GM12891 (cell line): ENCODE results near the gene HCFC1.

Experiments
- DNase-seq: peaks from one replicate; pipeline ENCODE4 v3.0.0; 2011; ENCODE audit warnings: low spot score; ENCODE audit not compliant: insufficient read length
- FAIRE-seq: peaks from 2 replicates; lab custom pipeline; 2011; peaks lifted over from hg19 to GRCh38; lab: Jason Lieb, UNC
- PAX5 ChIP-seq: IDR thresholded peaks from 2 replicates; pipeline ENCODE4 v1.6.1; 2011; ENCODE audit warnings: low read length, moderate library complexity, mild to moderate bottlenecking; ENCODE audit not compliant: insufficient read depth, severe bottlenecking
- POLR2A ChIP-seq: IDR thresholded peaks from 2 replicates; pipeline ENCODE4 v1.6.1; 2011; ENCODE audit warnings: low read depth, low read length, control low read depth
- POLR2AphosphoS5 ChIP-seq: IDR thresholded peaks from 2 replicates; pipeline ENCODE4 v1.6.1; 2011; ENCODE audit warnings: low read depth, low read length, control low read depth
- POU2F2 ChIP-seq: IDR thresholded peaks from 2 replicates; pipeline ENCODE4 v1.6.1; 2011; ENCODE audit warnings: low read depth, mild to moderate bottlenecking, control low read depth, low read length, moderate library complexity
- SPI1 ChIP-seq: IDR thresholded peaks from 2 replicates; pipeline ENCODE4 v1.6.1; 2011; ENCODE audit warnings: low read depth, low read length, control low read depth
- TAF1 ChIP-seq: IDR thresholded peaks from 2 replicates; pipeline ENCODE4 v1.6.1; 2011; ENCODE audit warnings: low read depth, low read length, control low read depth

The HCFC1 gene

DNA sequence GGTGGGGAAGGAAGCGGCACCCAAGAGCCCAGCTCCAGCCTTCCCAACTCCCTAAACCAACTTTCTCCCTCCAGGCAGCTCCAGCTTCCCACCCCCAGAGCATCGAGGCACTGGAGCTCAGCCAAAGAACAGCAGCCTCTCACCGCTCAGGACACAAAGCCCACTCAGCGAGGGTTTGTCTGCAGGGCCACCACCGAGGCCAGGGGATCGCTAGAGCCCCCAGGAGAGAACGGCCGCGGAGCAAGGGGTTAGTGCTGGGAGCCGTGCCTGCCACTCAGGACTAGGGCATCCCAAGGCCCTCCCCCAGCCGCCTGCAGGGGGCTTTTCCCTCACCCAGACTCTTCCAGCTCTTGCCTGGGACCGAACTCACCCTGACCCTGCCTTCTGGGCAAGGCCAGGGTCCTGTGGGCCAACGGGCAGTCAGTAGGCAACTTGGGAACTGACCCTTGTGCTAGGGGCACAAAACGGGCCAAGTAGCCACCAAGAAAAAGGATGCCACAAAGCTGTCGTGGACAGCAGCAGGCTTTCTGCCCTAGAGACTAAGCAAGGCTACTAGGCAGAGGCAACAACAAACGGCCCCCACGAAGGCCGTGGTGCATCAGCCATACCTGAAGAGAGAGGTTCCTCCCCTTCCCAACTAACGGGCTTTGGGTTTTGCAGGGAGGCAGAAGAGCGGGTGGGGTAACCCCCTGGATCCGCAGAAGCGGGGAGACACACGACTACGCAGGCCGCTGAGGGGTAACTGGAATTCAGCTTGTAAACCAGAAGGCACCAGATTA is 2.3 kb downstream of the HCFC1 start:
- FAIRE-seq (peak; percentile 38), DNase-seq (no peak)
- TF ChIP-seq TAF1 (no peak), POLR2A (no peak), POU2F2 (no peak), POLR2AphosphoS5 (no peak), SPI1 (no peak), PAX5 (no peak)

DNA sequence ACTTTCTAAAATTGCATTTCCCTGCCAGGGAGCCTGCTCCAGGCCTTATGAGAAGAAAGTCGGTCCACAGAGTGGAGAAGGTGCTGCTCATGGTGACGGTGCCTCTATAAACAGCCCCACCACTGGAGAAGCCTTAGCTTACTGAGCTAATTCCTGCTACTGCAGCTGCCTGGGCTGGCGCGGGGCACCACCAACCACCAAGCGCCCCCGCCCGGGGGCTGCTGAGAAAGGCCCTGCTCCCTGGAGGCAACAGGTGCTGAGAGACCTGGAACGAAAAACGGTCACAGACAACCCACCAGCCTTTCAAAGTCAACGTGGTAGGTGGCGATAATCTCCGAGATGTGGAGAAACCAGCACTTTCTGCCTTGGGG is 2.9 kb downstream of the HCFC1 start:
- peak; percentile 86 for FAIRE-seq
- TF ChIP-seq SPI1, result no peak
- TF ChIP-seq POLR2A, result no peak
- no peak for TF ChIP-seq POLR2AphosphoS5
- no peak for TF ChIP-seq TAF1
- no peak for TF ChIP-seq POU2F2
- no peak for TF ChIP-seq PAX5
- DNase-seq, result no peak

DNA sequence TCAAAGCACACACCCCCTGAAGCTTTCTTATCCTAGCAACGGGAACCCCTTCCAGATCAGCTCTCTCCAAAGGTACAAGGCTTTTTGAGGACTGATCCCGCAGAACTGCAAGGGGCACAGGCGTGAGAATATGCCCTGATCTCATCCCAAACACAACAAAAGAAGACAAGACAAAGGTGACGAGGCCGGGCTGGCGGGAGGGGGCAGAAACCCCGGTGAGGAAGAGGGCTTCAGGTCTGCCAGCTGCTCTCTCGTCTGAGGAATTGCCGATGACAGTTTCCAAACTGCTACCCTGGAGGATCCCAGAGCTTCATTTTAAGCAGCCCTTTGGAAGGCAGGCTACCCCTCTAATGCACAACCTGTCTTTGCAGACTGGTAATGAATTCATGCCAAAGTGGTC is 3.4 kb downstream of the HCFC1 start:
- DNase-seq (no peak), FAIRE-seq (peak; percentile 23)
- no peak for TF ChIP-seq TAF1
- no peak for TF ChIP-seq POU2F2
- no peak for TF ChIP-seq POLR2A
- no peak for TF ChIP-seq PAX5
- no peak for TF ChIP-seq POLR2AphosphoS5
- TF ChIP-seq SPI1, result no peak

DNA sequence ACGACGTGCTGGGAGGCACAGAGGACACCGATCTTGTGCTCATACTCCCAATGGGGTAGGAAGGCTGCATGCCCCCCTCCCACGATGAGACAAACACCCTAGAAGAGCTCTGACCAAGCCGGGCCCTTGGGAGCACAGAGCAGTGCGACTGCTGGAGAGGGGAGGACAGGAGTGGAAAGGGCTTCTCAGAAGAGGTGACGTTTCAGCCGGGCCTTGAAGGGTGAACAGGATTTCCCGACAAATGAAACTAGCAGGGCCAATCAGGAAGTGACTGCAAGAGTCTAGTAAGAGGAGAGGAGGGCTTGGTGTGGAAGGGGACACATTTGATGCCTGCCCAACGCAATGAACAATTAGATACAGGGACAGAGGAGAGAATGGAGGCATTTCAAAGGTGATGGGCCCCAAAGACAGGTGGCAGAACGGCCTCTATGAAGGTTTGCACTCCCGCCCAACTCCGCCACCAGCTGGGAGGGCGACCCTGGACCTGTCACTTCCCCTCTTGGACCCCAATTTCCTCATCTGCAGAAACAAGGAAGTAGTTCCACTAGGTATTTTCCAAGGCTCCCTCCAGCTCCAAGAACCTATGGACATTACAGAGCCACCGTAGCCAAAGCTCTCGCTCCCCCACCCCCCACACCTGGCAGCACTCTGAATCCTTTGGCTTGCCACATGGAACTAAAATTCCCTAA is 3.9 kb downstream of the HCFC1 start:
- TF ChIP-seq PAX5 (no peak), POU2F2 (no peak), POLR2AphosphoS5 (no peak), SPI1 (no peak), POLR2A (no peak), TAF1 (no peak)
- DNase-seq, result no peak
- FAIRE-seq, result peak; percentile 96

DNA sequence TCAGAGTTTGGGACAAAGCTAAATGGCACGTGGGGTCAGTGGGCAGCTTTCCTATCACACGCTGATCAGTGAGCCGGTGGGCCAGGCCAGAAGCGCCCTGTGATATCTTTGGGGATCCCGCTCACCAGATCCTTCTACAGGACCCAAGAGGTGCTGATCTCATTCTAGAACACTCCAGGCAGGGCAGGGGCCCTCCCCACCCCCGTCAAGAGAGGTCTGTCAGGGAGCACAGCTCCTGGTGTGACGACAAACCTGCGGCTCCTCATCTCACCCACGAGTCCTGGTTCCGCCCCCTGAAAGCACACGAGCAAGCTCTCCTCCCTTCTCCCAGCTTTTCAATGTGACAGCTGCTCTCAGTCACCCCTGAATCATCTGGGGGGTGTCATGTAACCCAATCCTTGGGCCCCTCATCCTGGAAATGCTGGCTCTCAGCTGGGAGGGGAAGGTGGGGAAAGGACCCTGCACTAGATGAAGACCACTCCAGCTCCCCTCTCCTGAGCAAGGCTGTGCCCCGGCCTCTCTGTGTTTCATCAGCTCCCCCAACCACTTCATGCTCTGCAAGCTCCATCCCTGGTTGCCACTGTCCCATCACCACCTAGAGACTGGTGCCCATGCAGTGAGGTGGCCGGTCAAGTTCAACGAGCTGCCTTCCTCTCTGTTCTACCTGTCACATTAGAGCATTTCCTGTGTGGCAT is 4.6 kb downstream of the HCFC1 start:
- DNase-seq (no peak), FAIRE-seq (no peak)
- peak; percentile 37; the same call in 1 of the 2 replicates for TF ChIP-seq POLR2AphosphoS5
- TF ChIP-seq POU2F2, result no peak

DNA sequence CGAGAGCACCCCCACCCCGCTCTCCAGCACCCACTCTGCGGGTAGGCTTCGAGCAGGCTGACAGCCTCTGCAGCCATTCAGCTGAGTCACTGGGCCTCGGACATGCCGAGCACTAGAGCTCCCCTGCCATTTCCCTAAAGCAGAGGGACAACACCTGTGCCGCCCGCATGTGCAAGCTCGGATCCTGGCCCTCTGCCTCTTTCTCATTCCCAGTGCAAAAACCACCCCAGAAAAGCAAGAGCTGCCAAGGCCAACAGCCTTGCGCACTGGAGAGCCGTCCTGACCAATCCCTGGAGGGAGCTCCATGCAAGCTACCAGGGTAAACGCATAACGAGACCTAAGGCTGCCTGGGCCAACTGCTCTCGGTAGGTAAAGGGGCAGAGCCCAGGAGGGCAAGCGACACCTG is 5.3 kb downstream of the HCFC1 start:
- TF ChIP-seq SPI1, result no peak
- TF ChIP-seq POU2F2, result no peak
- no peak for TF ChIP-seq POLR2A
- TF ChIP-seq TAF1, result no peak
- TF ChIP-seq PAX5, result no peak
- no peak for TF ChIP-seq POLR2AphosphoS5
- FAIRE-seq (no peak), DNase-seq (no peak)

DNA sequence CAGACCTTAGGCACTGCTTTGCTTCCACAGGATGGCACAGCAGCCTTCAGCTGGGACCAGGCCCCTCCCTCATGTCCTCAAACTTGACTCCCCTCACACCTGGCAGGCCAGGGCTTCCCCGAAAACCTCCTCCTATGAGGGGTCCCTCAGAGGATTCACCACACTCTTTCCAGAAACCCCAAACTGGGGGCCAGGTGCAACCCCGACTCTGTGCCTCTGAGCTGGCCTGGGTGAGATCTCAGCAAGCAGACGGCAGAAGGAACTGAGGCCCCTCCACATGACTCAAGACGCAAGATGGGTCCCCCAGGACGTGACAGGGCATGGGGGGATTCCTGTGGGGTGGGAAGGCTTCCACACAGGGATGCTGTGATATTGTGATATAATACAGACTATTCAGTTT is 6.2 kb downstream of the HCFC1 start:
- TF ChIP-seq TAF1 (no peak), POLR2A (no peak), POU2F2 (no peak), POLR2AphosphoS5 (no peak), SPI1 (no peak), PAX5 (no peak)
- FAIRE-seq (peak; percentile 33), DNase-seq (no peak)

DNA sequence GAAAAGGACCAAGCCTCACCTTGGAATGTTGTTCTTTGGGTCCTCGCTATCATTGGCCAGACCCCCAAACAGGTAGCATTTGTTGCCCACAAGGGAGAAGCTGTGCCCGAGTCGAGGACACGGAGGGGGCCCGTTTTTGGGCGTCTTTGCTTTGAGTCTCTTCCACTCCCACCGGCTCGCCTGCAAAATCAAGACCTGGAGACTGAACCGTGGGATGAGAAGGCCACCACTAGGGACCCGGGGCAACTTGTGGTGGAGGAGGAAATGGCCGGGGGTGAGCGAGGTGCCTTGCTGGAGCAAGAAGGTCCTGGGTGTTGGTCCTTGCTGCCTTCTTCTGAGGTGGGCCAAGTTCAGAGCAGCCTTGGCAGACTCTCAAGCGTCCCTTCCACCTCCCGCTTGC is 7.5 kb downstream of the HCFC1 start:
- FAIRE-seq, result no peak

DNA sequence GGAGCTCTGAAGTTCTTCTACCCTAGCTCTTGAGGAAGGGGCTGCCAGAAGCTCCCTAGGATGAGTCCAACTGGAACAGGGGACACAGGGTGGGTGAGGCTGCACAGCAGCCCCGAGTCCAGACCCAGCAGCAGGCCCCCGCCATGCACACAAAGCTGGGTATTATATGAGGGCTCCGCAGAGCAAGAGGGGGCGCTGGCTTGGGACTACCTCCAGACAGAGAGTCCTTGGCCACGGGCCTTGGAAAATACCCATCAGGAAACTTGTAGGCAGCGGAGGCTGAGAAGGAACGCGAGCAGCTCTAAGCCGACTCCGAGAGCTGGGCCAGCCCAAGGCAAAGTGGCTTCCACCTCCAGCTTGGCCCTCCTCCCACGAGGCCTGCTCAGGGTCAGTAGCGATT is 8.1 kb downstream of the HCFC1 start:
- FAIRE-seq, result no peak
- DNase-seq, result no peak
- TF ChIP-seq PAX5, result no peak
- no peak for TF ChIP-seq POU2F2
- TF ChIP-seq POLR2AphosphoS5, result no peak
- no peak for TF ChIP-seq TAF1
- no peak for TF ChIP-seq POLR2A
- TF ChIP-seq SPI1, result no peak

More for the DNA sequence above, 7.5 kb downstream of the HCFC1 start:
- DNase-seq, result no peak
- TF ChIP-seq SPI1, result no peak
- TF ChIP-seq TAF1, result no peak
- TF ChIP-seq POLR2A, result no peak
- TF ChIP-seq POU2F2, result no peak
- TF ChIP-seq POLR2AphosphoS5, result no peak
- TF ChIP-seq PAX5, result no peak

DNA sequence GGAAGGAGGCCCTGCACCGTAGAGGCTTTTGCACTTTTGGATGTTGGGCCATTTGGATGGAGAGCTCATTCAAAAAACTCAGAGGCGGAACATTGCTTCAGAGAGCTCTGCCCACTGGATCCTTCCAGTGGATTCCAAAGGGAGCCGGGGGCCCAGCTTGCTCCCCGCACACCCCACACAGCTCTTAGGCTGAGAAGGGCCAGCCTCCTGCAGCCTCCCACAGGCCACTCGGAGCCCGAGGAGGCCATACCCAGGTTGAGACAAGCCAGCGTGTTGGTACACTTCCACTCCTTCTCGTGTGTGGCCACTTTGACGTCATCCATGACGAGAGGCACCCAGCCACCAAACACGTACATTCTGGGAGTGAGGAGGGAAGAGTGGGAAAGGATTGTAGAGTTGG is 10.3 kb downstream of the HCFC1 start:
- FAIRE-seq (no peak), DNase-seq (no peak)
- no peak for TF ChIP-seq POLR2AphosphoS5
- TF ChIP-seq POLR2A, result no peak
- TF ChIP-seq SPI1, result no peak
- no peak for TF ChIP-seq PAX5
- TF ChIP-seq POU2F2, result no peak
- TF ChIP-seq TAF1, result no peak
